ENCODE results near the gene NUTF2. TPM values are rescaled to one million over a fixed set of nuclear protein-coding genes. Genes with fewer than 3 reads are reported as not detected.

The NUTF2 gene
- total and polyA plus RNA-seq, 2 experiments from 2014 or later, result 100 to 197 TPM

- Histone ChIP-seq H3K9me2 (replicated peaks; ENCODE audit: insufficient read depth) (no peaks in the 10 kb centered on the region), H3K27me3 (no peaks in the 10 kb centered on the region), H3K36me3 (replicated peaks; ENCODE audit: insufficient read depth, low read depth) (no peaks in the 10 kb centered on the region), H3K79me2 (no peaks in the 10 kb centered on the region), H3K9me3 (ENCODE audit: low read depth) (no peaks in the 10 kb centered on the region), H4K20me1 (ENCODE audit: insufficient read depth, poor library complexity, severe bottlenecking) (no peaks in the 10 kb centered on the region), H3K4me1 (ENCODE audit: insufficient read depth) (no peaks in the 10 kb centered on the region), H3K27ac (no peak overlapping the region), H3K4me2 (no peak overlapping the region), H3K4me3 (no peak overlapping the region), H2AFZ (no peak overlapping the region)
- no peak for DNase-seq (ENCODE audit: low spot score)
- no peak for TF ChIP-seq CTCF (IDR thresholded peaks at IDR 0.05; ENCODE audit: poor library complexity)
- no peak for TF ChIP-seq EZH2phosphoT487 (IDR thresholded peaks at IDR 0.05; ENCODE audit: low read depth, severe bottlenecking, unreplicated experiment)
- TF ChIP-seq EZH2 (IDR thresholded peaks at IDR 0.05; ENCODE audit: borderline replicate concordance), result no peak
- 78% methylated on average over 2 of the region's 2 CpGs for WGBS (ENCODE audit: low lambda C conversion rate, missing lambda C conversion rate)
Measured at GRCh38 chr16:67822511-67822910, 24.2 kb upstream of the NUTF2 start.

- TF ChIP-seq EZH2 (IDR thresholded peaks at IDR 0.05; ENCODE audit: borderline replicate concordance), result no peak
- no peak for TF ChIP-seq EZH2phosphoT487 (IDR thresholded peaks at IDR 0.05; ENCODE audit: low read depth, severe bottlenecking, unreplicated experiment)
- TF ChIP-seq CTCF (IDR thresholded peaks at IDR 0.05; ENCODE audit: poor library complexity), result no peak
- Histone ChIP-seq H3K9me2 (replicated peaks; ENCODE audit: insufficient read depth) (no peaks in the 10 kb centered on the region), H3K79me2 (no peaks in the 10 kb centered on the region), H3K4me1 (ENCODE audit: insufficient read depth) (no peaks in the 10 kb centered on the region), H3K4me3 (no peak overlapping the region), H3K9me3 (ENCODE audit: low read depth) (no peaks in the 10 kb centered on the region), H3K4me2 (no peak overlapping the region), H3K27me3 (no peaks in the 10 kb centered on the region), H3K27ac (no peak overlapping the region), H2AFZ (no peak overlapping the region), H4K20me1 (ENCODE audit: insufficient read depth, poor library complexity, severe bottlenecking) (no peaks in the 10 kb centered on the region), H3K36me3 (replicated peaks; ENCODE audit: insufficient read depth, low read depth) (no peaks in the 10 kb centered on the region)
- 85% methylated on average over 8 of the region's 8 CpGs for WGBS (ENCODE audit: low lambda C conversion rate, missing lambda C conversion rate)
- DNase-seq (ENCODE audit: low spot score), result no peak
Measured at GRCh38 chr16:67825119-67825518, 21.6 kb upstream of the NUTF2 start.

- Histone ChIP-seq H3K4me2 (no peak overlapping the region), H3K9me2 (replicated peaks; ENCODE audit: insufficient read depth) (no peaks in the 10 kb centered on the region), H3K27ac (no peak overlapping the region), H3K4me3 (no peak overlapping the region), H3K27me3 (no peaks in the 10 kb centered on the region), H3K4me1 (ENCODE audit: insufficient read depth) (no peaks in the 10 kb centered on the region), H2AFZ (no peak overlapping the region), H3K9me3 (ENCODE audit: low read depth) (no peaks in the 10 kb centered on the region), H3K36me3 (replicated peaks; ENCODE audit: insufficient read depth, low read depth) (no peaks in the 10 kb centered on the region), H4K20me1 (ENCODE audit: insufficient read depth, poor library complexity, severe bottlenecking) (no peaks in the 10 kb centered on the region), H3K79me2 (no peaks in the 10 kb centered on the region)
- DNase-seq (ENCODE audit: low spot score), result no peak
- WGBS (ENCODE audit: low lambda C conversion rate, missing lambda C conversion rate), result 98% methylated on average over 14 of the region's 14 CpGs
- TF ChIP-seq EZH2phosphoT487 (IDR thresholded peaks at IDR 0.05; ENCODE audit: low read depth, severe bottlenecking, unreplicated experiment) (no peak), CTCF (IDR thresholded peaks at IDR 0.05; ENCODE audit: poor library complexity) (no peak), EZH2 (IDR thresholded peaks at IDR 0.05; ENCODE audit: borderline replicate concordance) (no peak)
Measured at GRCh38 chr16:67825906-67826305, 20.8 kb upstream of the NUTF2 start.

GRCh38 chr16:67828651-67829050, 18.1 kb upstream of the NUTF2 start:
- Histone ChIP-seq H3K9me2 (replicated peaks; ENCODE audit: insufficient read depth) (no peaks in the 10 kb centered on the region), H3K27ac (no peak overlapping the region), H3K4me2 (no peak overlapping the region), H3K27me3 (no peaks in the 10 kb centered on the region), H3K4me3 (no peak overlapping the region), H4K20me1 (ENCODE audit: insufficient read depth, poor library complexity, severe bottlenecking) (no peaks in the 10 kb centered on the region), H3K36me3 (replicated peaks; ENCODE audit: insufficient read depth, low read depth) (no peaks in the 10 kb centered on the region), H3K79me2 (peaks cover 14% of the 10 kb centered on the region), H2AFZ (no peak overlapping the region), H3K4me1 (ENCODE audit: insufficient read depth) (peaks cover 8% of the 10 kb centered on the region), H3K9me3 (ENCODE audit: low read depth) (no peaks in the 10 kb centered on the region)
- no peak for DNase-seq (ENCODE audit: low spot score)
- TF ChIP-seq EZH2 (IDR thresholded peaks at IDR 0.05; ENCODE audit: borderline replicate concordance) (no peak), CTCF (IDR thresholded peaks at IDR 0.05; ENCODE audit: poor library complexity) (no peak)
- WGBS (ENCODE audit: low lambda C conversion rate, missing lambda C conversion rate), result 100% methylated on average over 3 of the region's 4 CpGs

Data from hepatocyte (in vitro differentiated cells).